GM06990 (cell line): ENCODE results near the gene RNF144A.

Experiments
- DNase-seq: peaks from one replicate; pipeline ENCODE4 v3.0.0-alpha.2; 2011; ENCODE audit not compliant: insufficient read length; ENCODE audit errors: extremely low read depth
- H3K27me3 ChIP-seq: replicated peaks from 2 replicates; pipeline ENCODE4 v1.6.0; 2011; ENCODE audit warnings: low read length; ENCODE audit not compliant: control insufficient read depth, insufficient read depth
- H3K36me3 ChIP-seq: 2 replicates; pipeline ENCODE4 v1.5.1; 2011; ENCODE audit warnings: low read length; ENCODE audit not compliant: control insufficient read depth, insufficient read depth
- H3K4me3 ChIP-seq: replicated peaks from 2 replicates; pipeline ENCODE4 v1.5.1; 2011; ENCODE audit warnings: low read depth, mild to moderate bottlenecking, control low read depth, low read length
- CTCF ChIP-seq: IDR thresholded peaks from 2 replicates; pipeline ENCODE4 v1.5.1; 2011; ENCODE audit warnings: low read length, control low read depth, mild to moderate bottlenecking, inconsistent platforms; ENCODE audit not compliant: insufficient read depth, poor library complexity, severe bottlenecking

Gene RNF144A

GRCh38 chr2:7007846-7008741 lies 90.9 kb downstream of the RNF144A start:
- Histone ChIP-seq H3K27me3 (no peaks in the 10 kb centered on the region), H3K4me3 (no peak overlapping the region), H3K36me3 (no peaks in the 10 kb centered on the region)
- no peak for DNase-seq
- TF ChIP-seq CTCF = no peak

- no peak for DNase-seq
- no peaks in the 10 kb centered on the region for H3K36me3 ChIP-seq
- no peak overlapping the region for H3K4me3 ChIP-seq
- H3K27me3 ChIP-seq = no peaks in the 10 kb centered on the region
- TF ChIP-seq CTCF = no peak
These were observed 92.1 kb downstream of the RNF144A start for GRCh38 chr2:7009207-7009911.

GRCh38 chr2:7010391-7011054 lies 93.3 kb downstream of the RNF144A start:
- no peak for TF ChIP-seq CTCF
- Histone ChIP-seq H3K4me3 (no peak overlapping the region), H3K36me3 (no peaks in the 10 kb centered on the region), H3K27me3 (no peaks in the 10 kb centered on the region)
- DNase-seq = no peak

DNA sequence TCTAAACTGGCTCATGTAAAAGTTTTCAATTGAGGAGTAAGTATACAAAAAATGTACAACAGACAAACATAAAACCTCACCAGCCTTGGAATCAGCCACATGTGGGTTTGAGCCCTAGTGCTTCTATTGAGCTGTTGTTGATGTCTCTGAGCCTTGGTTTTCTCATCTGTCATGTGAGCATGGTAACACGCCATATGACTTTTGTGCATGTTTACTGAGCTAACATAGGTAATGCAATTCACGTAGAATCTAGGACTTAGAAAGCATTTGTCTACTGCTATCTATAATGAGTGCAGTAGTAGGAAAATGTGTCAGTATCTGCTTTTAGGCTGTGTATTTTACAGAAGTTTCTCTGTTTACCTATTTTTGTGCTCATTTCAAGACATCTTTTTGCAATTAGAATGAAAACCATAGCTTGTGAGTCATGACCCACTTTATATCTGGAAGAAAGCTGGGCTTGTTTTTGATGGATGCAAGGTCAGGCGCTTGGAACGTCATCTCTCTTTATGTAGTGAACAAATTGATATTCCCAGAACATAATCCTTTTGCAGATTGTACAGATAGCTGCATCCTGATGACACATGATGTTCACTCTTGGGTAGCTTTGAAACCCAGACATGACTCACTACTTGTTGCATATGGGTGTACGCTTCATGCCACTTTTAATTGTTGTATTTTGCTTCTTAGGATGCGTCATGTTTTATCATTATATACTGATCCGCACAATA lies 94.3 kb downstream of the RNF144A start:
- Histone ChIP-seq H3K36me3 (no peaks in the 10 kb centered on the region), H3K27me3 (no peaks in the 10 kb centered on the region), H3K4me3 (no peak overlapping the region)
- DNase-seq = no peak
- no peak for TF ChIP-seq CTCF

- no peak for TF ChIP-seq CTCF
- no peak for DNase-seq
- Histone ChIP-seq H3K4me3 (no peak overlapping the region), H3K36me3 (no peaks in the 10 kb centered on the region), H3K27me3 (no peaks in the 10 kb centered on the region)
These were observed 95.0 kb downstream of the RNF144A start for GRCh38 chr2:7012141-7012764.
